ENCODE results near the gene NHS.

The NHS gene

GRCh38 chrX:17475449-17476217 is 100.6 kb downstream of the NHS start:
- no peaks in the 10 kb centered on the region for H3K9me3 ChIP-seq (ENCODE audit: control insufficient read depth, low read length)
- no peak overlapping the region for H3K4me3 ChIP-seq (ENCODE audit: low read length)
- H3K9ac ChIP-seq (ENCODE audit: low read length) = no peak overlapping the region
- no peaks in the 10 kb centered on the region for H3K27me3 ChIP-seq (ENCODE audit: control insufficient read depth, insufficient read depth, low read length)
- H3K4me1 ChIP-seq (ENCODE audit: control insufficient read depth, insufficient read depth, low read length) = peaks cover 11% of the 10 kb centered on the region
- no peaks in the 10 kb centered on the region for H3K36me3 ChIP-seq (ENCODE audit: control insufficient read depth, insufficient read depth, low read length)

- no peaks in the 10 kb centered on the region for H3K9me3 ChIP-seq (ENCODE audit: control insufficient read depth, low read length)
- no peak overlapping the region for H3K4me3 ChIP-seq (ENCODE audit: low read length)
- H3K4me1 ChIP-seq (ENCODE audit: control insufficient read depth, insufficient read depth, low read length) = peaks cover 11% of the 10 kb centered on the region
- H3K36me3 ChIP-seq (ENCODE audit: control insufficient read depth, insufficient read depth, low read length) = no peaks in the 10 kb centered on the region
- no peaks in the 10 kb centered on the region for H3K27me3 ChIP-seq (ENCODE audit: control insufficient read depth, insufficient read depth, low read length)
- no peak overlapping the region for H3K9ac ChIP-seq (ENCODE audit: low read length)
These were observed 101.4 kb downstream of the NHS start for GRCh38 chrX:17476411-17476810.

GRCh38 chrX:17481086-17481485 is 106.1 kb downstream of the NHS start:
- Histone ChIP-seq H3K4me1 (ENCODE audit: control insufficient read depth, insufficient read depth, low read length) (no peaks in the 10 kb centered on the region), H3K27me3 (ENCODE audit: control insufficient read depth, insufficient read depth, low read length) (no peaks in the 10 kb centered on the region), H3K9me3 (ENCODE audit: control insufficient read depth, low read length) (no peaks in the 10 kb centered on the region), H3K36me3 (ENCODE audit: control insufficient read depth, insufficient read depth, low read length) (no peaks in the 10 kb centered on the region), H3K9ac (ENCODE audit: low read length) (no peak overlapping the region), H3K4me3 (ENCODE audit: low read length) (no peak overlapping the region)

- Histone ChIP-seq H3K4me3 (ENCODE audit: low read length) (no peak overlapping the region), H3K9ac (ENCODE audit: low read length) (no peak overlapping the region), H3K27me3 (ENCODE audit: control insufficient read depth, insufficient read depth, low read length) (no peaks in the 10 kb centered on the region), H3K9me3 (ENCODE audit: control insufficient read depth, low read length) (no peaks in the 10 kb centered on the region), H3K36me3 (ENCODE audit: control insufficient read depth, insufficient read depth, low read length) (no peaks in the 10 kb centered on the region), H3K4me1 (ENCODE audit: control insufficient read depth, insufficient read depth, low read length) (no peaks in the 10 kb centered on the region)
These were observed 109.6 kb downstream of the NHS start for GRCh38 chrX:17484592-17484991.

GRCh38 chrX:17485391-17485790 is 110.4 kb downstream of the NHS start:
- H3K9ac ChIP-seq (ENCODE audit: low read length) = no peak overlapping the region
- H3K4me3 ChIP-seq (ENCODE audit: low read length) = no peak overlapping the region
- no peaks in the 10 kb centered on the region for H3K9me3 ChIP-seq (ENCODE audit: control insufficient read depth, low read length)
- H3K36me3 ChIP-seq (ENCODE audit: control insufficient read depth, insufficient read depth, low read length) = no peaks in the 10 kb centered on the region
- H3K4me1 ChIP-seq (ENCODE audit: control insufficient read depth, insufficient read depth, low read length) = no peaks in the 10 kb centered on the region
- H3K27me3 ChIP-seq (ENCODE audit: control insufficient read depth, insufficient read depth, low read length) = no peaks in the 10 kb centered on the region

GRCh38 chrX:17488036-17488435 is 113.0 kb downstream of the NHS start:
- no peaks in the 10 kb centered on the region for H3K36me3 ChIP-seq (ENCODE audit: control insufficient read depth, insufficient read depth, low read length)
- no peaks in the 10 kb centered on the region for H3K27me3 ChIP-seq (ENCODE audit: control insufficient read depth, insufficient read depth, low read length)
- no peak overlapping the region for H3K4me3 ChIP-seq (ENCODE audit: low read length)
- H3K9me3 ChIP-seq (ENCODE audit: control insufficient read depth, low read length) = no peaks in the 10 kb centered on the region
- no peaks in the 10 kb centered on the region for H3K4me1 ChIP-seq (ENCODE audit: control insufficient read depth, insufficient read depth, low read length)
- no peak overlapping the region for H3K9ac ChIP-seq (ENCODE audit: low read length)

- H3K27me3 ChIP-seq (ENCODE audit: control insufficient read depth, insufficient read depth, low read length) = no peaks in the 10 kb centered on the region
- H3K9me3 ChIP-seq (ENCODE audit: control insufficient read depth, low read length) = no peaks in the 10 kb centered on the region
- peaks cover 15% of the 10 kb centered on the region for H3K4me1 ChIP-seq (ENCODE audit: control insufficient read depth, insufficient read depth, low read length)
- no peak overlapping the region for H3K9ac ChIP-seq (ENCODE audit: low read length)
- H3K4me3 ChIP-seq (ENCODE audit: low read length) = no peak overlapping the region
- no peaks in the 10 kb centered on the region for H3K36me3 ChIP-seq (ENCODE audit: control insufficient read depth, insufficient read depth, low read length)
These were observed 119.2 kb downstream of the NHS start for GRCh38 chrX:17494216-17494615.

- peaks cover 23% of the 10 kb centered on the region for H3K4me1 ChIP-seq (ENCODE audit: control insufficient read depth, insufficient read depth, low read length)
- no peaks in the 10 kb centered on the region for H3K9me3 ChIP-seq (ENCODE audit: control insufficient read depth, low read length)
- no peak overlapping the region for H3K9ac ChIP-seq (ENCODE audit: low read length)
- no peak overlapping the region for H3K4me3 ChIP-seq (ENCODE audit: low read length)
- no peaks in the 10 kb centered on the region for H3K27me3 ChIP-seq (ENCODE audit: control insufficient read depth, insufficient read depth, low read length)
- no peaks in the 10 kb centered on the region for H3K36me3 ChIP-seq (ENCODE audit: control insufficient read depth, insufficient read depth, low read length)
These were observed 120.1 kb downstream of the NHS start for GRCh38 chrX:17495052-17495451.

- H3K4me1 ChIP-seq (ENCODE audit: control insufficient read depth, insufficient read depth, low read length) = peaks cover 28% of the 10 kb centered on the region
- no peaks in the 10 kb centered on the region for H3K27me3 ChIP-seq (ENCODE audit: control insufficient read depth, insufficient read depth, low read length)
- H3K36me3 ChIP-seq (ENCODE audit: control insufficient read depth, insufficient read depth, low read length) = no peaks in the 10 kb centered on the region
- no peak overlapping the region for H3K9ac ChIP-seq (ENCODE audit: low read length)
- H3K9me3 ChIP-seq (ENCODE audit: control insufficient read depth, low read length) = no peaks in the 10 kb centered on the region
- H3K4me3 ChIP-seq (ENCODE audit: low read length) = no peak overlapping the region
These were observed 121.4 kb downstream of the NHS start for GRCh38 chrX:17496407-17496806.

GRCh38 chrX:17497193-17497592 is 122.2 kb downstream of the NHS start:
- Histone ChIP-seq H3K9ac (ENCODE audit: low read length) (no peak overlapping the region), H3K36me3 (ENCODE audit: control insufficient read depth, insufficient read depth, low read length) (no peaks in the 10 kb centered on the region), H3K4me3 (ENCODE audit: low read length) (no peak overlapping the region), H3K27me3 (ENCODE audit: control insufficient read depth, insufficient read depth, low read length) (no peaks in the 10 kb centered on the region), H3K4me1 (ENCODE audit: control insufficient read depth, insufficient read depth, low read length) (peaks cover 28% of the 10 kb centered on the region), H3K9me3 (ENCODE audit: control insufficient read depth, low read length) (no peaks in the 10 kb centered on the region)

GRCh38 chrX:17499512-17499911 is 124.5 kb downstream of the NHS start:
- Histone ChIP-seq H3K9ac (ENCODE audit: low read length) (no peak overlapping the region), H3K9me3 (ENCODE audit: control insufficient read depth, low read length) (no peaks in the 10 kb centered on the region), H3K4me3 (ENCODE audit: low read length) (no peak overlapping the region), H3K4me1 (ENCODE audit: control insufficient read depth, insufficient read depth, low read length) (peaks cover 28% of the 10 kb centered on the region), H3K36me3 (ENCODE audit: control insufficient read depth, insufficient read depth, low read length) (no peaks in the 10 kb centered on the region), H3K27me3 (ENCODE audit: control insufficient read depth, insufficient read depth, low read length) (no peaks in the 10 kb centered on the region)

- H3K4me3 ChIP-seq (ENCODE audit: low read length) = no peak overlapping the region
- no peak overlapping the region for H3K9ac ChIP-seq (ENCODE audit: low read length)
- no peaks in the 10 kb centered on the region for H3K36me3 ChIP-seq (ENCODE audit: control insufficient read depth, insufficient read depth, low read length)
- no peaks in the 10 kb centered on the region for H3K9me3 ChIP-seq (ENCODE audit: control insufficient read depth, low read length)
- peaks cover 28% of the 10 kb centered on the region for H3K4me1 ChIP-seq (ENCODE audit: control insufficient read depth, insufficient read depth, low read length)
- H3K27me3 ChIP-seq (ENCODE audit: control insufficient read depth, insufficient read depth, low read length) = no peaks in the 10 kb centered on the region
These were observed 125.2 kb downstream of the NHS start for GRCh38 chrX:17500145-17500579.

GRCh38 chrX:17501746-17502145 is 126.7 kb downstream of the NHS start:
- no peak overlapping the region for H3K4me3 ChIP-seq (ENCODE audit: low read length)
- no peaks in the 10 kb centered on the region for H3K36me3 ChIP-seq (ENCODE audit: control insufficient read depth, insufficient read depth, low read length)
- H3K27me3 ChIP-seq (ENCODE audit: control insufficient read depth, insufficient read depth, low read length) = no peaks in the 10 kb centered on the region
- no peak overlapping the region for H3K9ac ChIP-seq (ENCODE audit: low read length)
- H3K4me1 ChIP-seq (ENCODE audit: control insufficient read depth, insufficient read depth, low read length) = peaks cover 23% of the 10 kb centered on the region
- no peaks in the 10 kb centered on the region for H3K9me3 ChIP-seq (ENCODE audit: control insufficient read depth, low read length)
